NOMO-1 (cell line): ENCODE results near the gene ADAMTS9.

ENCODE experiments used
- DNase-seq, 2 experiments: peaks; one replicate each; lab custom pipeline; 2025; ENCODE audit not compliant: unreplicated experiment in 2 of 2; lab: John Stamatoyannopoulos, UW

ADAMTS9 gene

DNA sequence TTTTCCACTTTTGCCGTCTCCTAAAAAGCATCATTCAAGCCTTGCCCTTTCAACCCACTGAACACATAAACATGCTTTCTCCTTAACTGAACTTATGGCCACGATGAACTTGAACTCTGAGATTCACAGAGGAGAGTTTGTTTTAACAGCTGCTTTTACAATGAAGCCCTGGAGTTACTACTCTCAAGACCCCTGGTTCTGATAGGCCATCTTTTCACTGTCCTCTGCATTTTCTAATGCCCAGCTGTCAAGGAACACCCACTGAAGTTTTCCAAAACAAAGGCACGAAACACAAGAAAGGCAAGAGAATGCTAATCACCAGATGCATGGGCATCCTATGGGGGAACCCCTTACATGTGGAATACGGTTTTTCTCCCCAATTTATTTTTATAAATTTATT, 100.8 kb downstream of the ADAMTS9 start:
- no peak for DNase-seq

DNA sequence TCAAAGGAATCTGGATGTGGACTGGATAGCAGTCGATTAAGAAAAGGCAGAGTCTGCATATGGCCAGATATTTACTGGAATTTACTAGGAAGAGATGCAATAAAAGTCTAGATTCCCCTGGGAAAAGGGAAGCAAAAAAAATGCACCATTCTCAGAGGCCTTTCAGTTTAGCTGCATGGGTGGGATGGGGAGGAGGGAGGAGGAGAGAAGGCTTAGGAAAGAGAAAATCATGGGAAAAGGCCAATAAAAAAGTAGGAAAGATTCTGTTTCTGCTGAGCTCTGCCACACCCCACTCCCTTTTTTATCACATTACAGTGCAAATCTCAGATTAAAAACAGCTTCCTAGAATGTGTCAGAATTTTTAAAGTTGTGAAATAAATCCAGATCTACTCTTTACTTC, 103.6 kb downstream of the ADAMTS9 start:
- DNase-seq, result no peak

DNA sequence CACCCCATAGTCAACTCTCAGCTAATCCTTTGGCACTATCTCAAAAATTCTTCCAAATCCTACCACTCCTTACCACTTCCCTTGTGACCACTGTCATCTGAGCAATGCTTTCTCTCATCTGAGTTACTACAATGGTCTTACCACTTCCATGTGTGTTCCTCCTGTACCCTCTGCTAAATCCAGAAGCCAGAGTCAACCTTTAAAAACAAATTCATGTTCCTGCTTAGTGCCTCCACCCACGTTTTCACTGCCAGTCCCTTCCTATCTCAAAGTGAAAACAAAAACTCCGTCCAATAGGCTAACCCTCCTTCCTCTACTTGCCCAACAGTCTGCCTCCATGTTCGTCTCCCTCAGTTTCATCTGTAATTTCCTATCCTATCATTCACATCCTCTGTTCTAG, 109.0 kb downstream of the ADAMTS9 start:
- DNase-seq, result no peak

DNA sequence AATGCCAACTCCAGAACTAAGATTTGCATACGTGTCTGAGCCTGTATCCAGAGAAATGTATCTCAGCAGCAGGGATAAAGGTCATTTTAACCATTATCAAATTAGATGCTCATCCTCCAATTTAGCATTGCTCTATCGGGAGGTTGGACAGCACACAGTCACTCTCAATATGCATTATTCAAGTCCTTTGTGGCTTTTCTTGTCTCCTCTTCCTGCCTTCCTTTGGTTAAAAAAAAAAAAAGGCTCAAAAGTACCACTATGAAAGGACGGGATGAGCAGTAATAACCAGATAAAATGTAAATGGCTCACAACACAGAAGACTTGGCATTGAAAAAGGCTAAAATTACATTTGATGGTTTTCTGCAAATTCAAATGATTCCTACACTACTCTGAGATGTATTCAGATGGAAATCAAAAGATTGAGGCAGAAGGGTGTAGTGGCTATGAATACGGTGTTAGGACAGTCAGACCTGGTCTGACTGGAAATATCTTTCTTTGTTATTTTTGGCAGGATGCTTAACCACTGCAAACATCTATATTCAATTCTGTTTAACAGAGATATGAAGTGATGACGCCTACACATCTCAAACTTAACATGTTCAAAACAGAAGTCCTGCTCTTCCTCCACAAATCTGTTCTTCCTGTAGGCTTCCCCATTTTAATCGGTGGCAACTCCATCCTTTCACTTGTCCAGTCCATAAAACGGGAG, 109.6 kb downstream of the ADAMTS9 start:
- DNase-seq, result no peak

DNA sequence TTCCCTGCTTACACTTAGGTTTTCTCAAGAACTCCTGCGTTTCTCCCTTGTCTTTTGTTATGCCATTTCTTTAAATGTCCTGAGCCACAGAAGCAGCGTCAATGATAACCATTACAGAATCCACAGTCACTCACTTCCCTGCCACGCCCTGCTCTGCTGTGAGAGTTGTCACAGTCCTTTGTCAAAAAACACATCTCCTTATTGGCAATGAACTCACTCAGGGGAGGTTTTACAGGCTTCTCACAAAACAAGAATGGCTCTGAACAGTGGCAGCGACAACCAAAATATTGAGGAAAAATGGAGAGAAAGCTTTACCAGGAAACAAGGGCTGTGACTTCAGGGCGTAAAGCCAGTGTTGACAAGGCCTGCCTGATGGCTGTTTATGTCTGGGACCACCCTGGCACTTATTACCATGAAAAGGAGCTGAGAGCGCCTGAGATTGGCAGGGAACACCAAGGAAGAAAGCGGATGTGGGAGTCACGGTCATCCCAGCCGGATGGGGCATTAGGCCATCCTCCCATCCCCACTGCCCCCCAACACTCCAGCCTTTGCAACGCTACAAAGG, 111.5 kb downstream of the ADAMTS9 start:
- no peak for DNase-seq

DNA sequence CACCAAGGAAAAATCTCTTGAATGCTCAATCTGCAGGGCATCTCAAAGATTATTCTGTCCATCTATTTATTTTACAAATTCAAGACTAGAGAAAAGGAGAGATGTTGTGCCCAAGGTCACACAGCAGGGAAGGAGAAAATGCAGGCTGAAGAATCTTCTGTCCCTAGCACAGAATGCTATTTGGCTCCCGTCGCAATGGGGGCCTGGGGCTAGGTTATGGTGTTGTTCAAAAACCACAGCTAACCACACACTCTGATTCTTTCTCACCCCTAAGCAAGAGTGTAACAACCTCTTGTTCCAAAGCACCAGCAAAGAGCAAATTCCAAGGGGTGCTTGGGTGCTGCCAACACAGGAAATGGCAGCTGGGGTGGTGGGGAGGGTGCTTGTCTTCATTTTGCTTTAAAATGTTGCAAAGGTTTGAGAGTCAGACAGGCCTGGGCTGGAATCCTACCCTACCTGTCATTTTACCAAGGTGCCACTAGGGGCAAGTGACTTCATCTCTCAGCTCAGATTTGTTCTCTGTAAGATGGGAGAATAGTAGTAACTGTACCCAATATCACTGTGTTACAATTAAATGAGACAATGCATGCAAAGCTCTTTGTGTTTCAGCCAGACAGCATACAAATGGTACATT, 112.5 kb downstream of the ADAMTS9 start:
- DNase-seq, result no peak

DNA sequence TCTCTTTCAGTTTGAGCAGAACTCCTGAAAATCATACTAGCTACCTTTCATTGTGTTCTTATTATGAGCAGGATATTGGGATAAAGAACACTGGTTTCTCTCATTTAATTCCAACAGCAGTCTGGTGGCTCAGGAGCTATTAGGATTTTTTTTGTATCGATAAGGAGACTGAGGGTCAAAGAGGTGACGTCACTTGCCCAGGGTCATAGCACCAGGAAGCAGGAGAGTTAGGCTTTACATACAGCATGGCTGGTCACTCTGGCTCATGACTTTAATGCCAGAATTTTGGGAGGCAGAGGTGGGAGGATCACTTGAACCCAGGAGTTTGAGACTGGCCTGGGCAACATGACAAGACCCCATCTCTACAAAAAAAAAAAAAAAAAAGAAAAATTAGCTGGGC, 113.6 kb downstream of the ADAMTS9 start:
- DNase-seq, result no peak

DNA sequence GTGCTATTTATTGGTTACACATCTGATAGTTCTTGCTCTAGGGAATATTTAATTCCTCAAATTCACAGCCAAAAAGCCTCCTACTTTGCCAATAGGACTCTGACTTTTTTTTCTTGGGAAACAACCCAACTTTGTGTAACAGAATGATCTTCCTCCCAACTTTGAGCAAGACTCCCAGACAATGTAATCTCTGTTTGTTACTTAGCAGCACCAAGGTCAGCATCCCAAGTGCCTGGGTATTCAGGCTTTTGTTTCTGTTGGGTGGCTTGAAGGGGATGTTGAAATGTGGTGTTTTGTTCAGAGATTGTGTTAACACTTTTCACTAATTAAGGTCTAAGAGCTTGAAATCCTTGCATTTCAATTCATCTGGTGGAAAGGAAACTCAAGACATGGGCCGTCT, 115.8 kb downstream of the ADAMTS9 start:
- no peak for DNase-seq

DNA sequence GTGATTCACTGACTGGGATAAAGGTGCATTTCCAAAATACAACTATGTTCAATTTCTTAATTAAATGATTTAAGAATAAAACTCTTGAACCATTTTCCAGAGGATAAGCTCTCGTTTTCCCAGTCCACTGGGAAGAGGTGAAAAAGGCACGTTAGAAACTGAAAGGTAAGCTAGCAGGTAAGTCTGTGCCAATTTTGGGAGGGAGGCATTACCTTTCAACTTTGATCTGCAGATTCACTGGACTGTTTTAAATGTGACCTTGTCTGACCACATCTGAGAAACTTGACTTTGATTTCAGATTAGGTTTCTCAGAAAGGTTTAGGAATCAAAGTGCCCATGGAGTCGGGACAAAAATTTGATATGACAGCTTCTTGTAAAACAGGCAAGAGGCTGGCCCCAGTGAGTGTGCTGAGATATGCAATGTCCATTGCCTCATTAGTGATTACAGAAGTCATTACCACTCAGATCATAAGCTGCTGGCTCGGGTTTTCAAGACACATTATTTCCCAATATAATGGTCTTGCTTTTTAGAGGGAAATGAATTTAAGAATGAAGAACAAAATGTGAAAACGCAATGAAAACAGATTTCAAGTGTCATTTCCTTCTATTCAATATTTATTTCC, 118.8 kb downstream of the ADAMTS9 start:
- no peak for DNase-seq

DNA sequence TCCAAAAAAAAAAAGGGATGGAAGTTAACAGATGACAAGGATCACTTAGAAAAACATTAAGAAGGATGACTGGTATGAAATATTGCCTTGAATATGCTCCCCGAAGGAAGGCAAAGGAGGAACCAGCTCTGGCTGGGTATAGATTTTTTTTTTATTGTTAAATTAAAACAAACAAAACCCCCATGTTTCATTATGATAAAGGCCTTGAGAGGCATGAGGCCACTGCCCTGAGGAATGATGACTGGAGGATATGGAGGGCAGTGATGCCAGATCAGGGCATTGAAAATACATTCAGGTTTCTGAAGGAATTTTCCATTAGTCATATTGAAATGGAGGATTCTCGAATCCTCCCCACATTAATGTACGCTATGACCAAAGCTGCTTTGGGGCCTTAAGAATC, 120.9 kb downstream of the ADAMTS9 start:
- no peak for DNase-seq

DNA sequence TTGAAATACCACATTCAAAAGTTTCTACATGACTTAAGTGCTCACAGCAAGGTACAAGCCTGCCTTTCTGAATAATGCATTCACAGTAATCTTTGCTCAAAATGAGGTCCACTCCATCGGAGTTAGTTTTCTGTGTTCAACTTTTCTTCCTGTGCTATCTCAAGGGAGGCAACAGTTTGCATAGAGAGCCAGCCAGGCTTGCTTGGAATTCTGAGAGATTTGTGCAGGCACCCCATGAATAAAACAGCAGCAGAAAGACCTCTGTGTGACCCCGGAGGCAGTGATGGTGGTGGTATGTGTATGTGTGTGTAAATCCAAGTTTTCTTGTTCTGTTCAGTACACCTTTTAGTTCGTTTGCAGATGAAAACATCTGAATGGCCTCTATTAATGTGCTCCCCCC, 124.0 kb downstream of the ADAMTS9 start:
- no peak for DNase-seq

DNA sequence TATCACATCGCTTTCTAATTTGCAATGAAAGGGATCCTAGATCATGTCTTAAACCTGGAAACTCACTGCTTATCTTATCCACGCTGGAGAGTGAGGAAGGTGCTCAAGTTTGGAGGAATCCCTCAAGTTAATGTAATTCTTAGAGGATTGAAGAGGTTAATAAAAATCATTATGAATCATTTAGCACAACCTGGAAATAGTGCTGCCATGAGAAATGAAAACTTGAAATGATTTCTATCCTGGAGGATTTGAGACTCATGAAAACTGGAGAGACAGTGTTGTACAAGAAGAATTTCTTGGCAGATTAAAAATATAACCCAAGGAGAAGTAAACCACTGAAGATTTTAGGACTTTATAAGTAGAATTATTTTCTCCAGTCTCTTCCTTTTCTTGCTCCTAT, 125.9 kb downstream of the ADAMTS9 start:
- no peak for DNase-seq

DNA sequence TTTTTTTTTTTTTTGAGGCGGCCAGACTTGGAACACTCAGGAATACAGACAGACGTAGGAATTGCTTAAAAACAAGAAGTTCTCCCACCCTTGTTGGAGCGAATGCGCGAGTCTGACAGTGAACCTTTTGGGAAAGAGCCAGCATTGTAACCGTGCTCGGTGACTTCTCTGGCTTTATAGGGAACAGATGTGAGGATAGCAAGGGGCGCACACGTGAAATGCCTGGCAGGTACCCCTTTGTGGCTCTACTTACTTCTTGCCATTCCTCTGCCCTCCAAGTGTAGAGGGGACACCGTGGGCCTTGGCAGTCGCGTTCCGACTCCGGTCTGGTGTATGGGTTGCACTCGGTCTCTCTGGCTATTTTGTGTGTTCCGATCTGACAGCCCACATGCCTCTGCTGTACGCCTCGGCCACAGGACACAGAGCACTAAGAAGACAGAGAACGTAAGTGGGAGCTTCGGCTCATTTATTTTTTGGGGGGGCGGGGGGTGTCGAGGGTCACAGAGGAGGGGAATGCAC, 126.4 kb downstream of the ADAMTS9 start:
- no peak for DNase-seq

DNA sequence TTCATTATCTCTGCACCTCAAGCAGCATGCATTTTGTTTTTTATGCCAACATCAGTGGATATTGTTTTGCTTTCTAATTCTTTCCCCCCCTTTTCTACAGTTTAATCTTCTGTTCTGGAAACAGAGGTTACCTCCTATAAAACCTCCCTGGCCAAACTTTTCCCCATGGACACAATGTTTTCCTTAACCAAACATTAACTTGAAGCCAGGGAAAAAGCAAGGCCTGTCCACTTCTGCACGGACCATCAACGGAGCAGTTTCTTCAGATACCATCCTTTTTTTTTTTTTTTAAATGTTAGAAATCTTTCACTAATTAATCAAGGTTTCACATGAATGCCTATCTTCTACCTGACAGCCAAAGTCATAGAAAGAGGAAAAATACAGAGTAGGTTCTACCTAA, 127.0 kb downstream of the ADAMTS9 start:
- no peak for DNase-seq

DNA sequence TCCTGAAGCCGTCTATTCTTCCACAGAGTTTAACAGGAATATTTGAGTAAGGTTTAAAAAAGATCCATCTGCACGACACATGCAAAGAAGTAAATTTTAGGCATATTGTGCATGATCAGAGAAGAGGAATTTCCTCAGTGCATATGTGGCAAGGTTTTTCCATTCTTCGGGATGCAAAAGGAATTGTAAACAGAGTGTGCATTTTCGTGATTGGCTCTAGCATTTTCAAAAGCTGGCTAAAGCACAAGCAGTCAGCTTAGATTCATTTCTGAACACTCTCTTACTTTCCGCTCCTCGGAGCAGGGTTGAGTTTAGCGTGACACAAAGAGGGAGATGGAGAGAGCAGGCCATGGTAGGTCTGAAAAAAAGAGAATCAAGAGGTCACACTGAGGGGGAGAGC, 128.2 kb downstream of the ADAMTS9 start:
- DNase-seq, result no peak

DNA sequence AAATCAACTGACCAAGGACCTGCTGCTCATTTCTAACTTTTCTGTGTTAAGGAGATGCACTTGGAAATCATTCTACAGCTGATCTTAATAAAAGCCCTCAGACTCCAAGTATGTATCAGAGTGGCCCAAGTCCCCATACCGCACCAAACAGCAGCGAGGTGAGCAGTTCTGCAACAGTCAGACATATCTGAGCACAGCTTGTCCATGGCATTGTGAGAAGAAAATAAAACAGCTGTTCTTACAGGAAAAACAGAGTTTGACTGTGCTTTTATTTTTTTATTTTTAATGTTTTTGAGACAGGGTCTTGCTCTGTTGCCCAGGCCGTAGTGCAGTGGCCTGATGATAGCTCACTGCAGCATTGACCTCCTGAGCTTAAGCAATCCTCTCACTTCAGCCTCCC, 131.8 kb downstream of the ADAMTS9 start:
- DNase-seq, result no peak

DNA sequence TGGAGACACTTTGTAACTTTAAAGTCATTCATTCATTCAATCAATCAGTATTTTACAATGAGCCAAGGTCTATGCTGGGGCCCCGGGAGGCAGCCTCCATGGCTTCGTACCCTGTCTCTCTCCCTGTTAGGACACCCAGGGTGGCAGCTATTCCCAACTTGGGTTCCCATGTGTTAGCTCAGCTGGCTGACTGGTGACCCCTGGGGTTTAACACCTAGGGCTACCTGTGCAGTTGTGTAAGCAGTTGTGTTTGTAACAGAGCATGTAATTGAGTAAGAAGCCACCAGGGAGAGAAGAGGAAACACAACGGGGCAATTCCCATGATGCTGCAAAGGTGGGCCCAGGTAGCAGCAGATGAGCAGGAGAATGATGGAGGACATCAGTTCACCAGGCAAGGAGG, 132.4 kb downstream of the ADAMTS9 start:
- DNase-seq, result no peak

DNA sequence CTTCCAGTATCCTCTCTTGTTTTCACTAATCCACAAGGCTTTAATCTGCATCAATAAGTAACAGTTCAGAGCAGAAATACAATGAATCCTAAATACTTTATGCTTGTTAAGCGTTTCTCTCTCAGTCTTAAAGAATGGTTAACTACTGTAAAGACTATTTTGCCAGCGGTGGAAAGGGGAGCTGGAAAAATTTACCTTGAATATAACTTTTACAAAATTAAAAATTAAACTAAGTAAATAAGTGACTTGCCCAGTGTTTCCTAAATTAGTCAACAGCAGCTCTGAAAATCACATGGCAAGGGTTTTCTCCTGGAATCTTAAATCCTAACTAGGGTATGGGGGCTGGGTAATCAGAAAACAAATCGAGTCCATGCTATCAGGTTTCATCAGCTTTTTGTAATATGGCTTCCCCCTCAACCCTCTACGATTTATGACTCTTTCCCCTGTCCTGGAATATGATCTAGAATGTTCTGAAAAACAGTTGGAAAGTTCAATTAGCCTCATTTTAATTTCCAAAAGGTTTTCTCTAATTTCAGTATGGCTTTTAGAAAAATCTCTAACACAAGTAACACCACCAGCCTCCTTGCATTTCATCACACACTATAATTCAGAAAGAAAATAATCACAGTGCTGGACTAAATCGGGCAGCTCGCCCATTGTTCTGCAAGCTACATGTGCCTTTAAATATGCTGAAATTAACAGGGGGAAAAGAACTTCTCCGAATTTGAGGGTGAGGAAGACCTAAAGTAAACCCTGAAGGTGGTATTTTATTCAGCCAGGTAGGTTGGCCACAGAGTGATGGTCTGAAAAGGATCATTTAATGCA, 133.5 kb downstream of the ADAMTS9 start:
- DNase-seq, result no peak

DNA sequence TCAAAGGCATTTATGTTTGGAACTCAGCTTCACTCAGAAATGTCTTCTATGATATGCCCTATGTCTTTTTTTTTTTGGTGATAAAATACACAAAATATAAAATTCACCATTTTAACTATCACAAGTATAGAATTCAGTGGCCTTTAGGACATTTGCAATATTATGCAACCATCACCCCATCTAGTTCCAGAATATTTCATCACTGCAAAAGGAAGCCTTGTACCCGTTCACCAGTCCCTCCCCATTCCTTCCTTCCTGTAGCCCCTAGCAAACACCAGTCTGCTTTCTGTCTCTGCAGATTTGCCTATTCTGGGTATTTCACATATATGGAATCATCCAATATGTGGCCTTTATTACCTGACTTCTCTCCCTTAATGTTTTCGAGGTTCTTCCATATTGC, 134.8 kb downstream of the ADAMTS9 start:
- no peak for DNase-seq

DNA sequence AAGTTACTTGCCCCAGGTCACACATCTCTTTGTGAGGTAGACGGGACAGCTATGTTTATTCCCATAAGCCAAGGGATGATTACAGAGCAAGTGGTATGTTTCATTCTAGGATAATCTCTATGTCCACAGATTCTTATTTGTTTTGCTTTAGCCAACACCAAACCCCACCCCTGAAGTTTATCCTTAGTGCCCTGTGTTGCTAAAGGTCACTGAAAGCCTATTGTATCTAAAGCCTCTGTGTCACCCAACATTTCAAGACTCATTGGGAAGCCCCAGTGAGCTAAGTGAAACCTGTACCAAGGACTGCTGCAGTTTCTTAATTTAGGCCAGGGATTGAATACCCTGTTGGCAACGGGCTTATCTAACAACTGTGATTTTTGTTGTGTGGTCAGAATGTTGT, 135.6 kb downstream of the ADAMTS9 start:
- no peak for DNase-seq

DNA sequence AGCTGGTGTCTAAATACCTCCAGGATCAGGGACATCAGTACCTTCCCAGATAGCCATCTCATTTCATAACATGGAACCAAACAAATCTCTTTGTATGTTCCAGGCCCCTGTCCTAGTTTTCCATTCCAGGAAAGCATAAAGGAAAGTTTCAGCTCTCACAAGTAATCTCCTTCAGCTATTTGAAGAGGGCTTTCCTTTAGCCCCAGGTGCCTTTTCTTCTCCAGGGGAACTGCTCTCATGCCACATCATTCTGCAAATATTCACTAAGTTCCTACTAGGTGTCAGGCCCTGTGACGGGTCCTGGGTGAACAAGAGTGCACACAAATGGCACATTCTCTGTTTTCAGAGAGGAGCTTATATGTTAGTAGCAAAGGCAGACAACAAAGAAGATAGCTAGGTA, 136.1 kb downstream of the ADAMTS9 start:
- DNase-seq, result no peak
